ENCODE results near the gene KRT6B.
"Not testable (repeated sequence)": the region's sequence is repeated elsewhere in the genome, so short reads cannot be mapped to it uniquely, and the experiment has no call there.

KRT6B gene

DNA sequence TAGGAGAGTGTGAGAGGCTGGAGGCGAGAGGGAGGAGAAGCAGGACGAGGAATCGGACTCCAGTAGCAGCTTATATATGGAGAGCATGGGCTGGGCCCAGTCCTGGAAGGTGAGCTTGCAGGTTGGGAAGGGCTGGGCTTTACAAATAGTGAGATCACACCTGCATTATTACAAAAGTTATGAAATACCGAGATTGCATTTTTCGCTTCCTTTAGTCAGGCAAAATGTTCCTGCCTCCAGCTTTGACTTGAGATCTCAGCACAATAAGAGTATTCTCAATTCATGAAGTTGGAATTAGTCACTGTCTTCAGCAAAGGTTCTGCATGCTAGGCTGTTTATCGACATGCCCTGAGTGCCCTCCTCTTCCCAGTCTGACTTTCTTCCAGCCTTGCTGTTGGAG, at the start of gene KRT6B:
Gene KRT6B, minus strand, starts transcription at position 46 of the 400 bp plus-strand sequence. CDS start 68 bp downstream, outside the sequence.
- no peak for DNase-seq

DNA sequence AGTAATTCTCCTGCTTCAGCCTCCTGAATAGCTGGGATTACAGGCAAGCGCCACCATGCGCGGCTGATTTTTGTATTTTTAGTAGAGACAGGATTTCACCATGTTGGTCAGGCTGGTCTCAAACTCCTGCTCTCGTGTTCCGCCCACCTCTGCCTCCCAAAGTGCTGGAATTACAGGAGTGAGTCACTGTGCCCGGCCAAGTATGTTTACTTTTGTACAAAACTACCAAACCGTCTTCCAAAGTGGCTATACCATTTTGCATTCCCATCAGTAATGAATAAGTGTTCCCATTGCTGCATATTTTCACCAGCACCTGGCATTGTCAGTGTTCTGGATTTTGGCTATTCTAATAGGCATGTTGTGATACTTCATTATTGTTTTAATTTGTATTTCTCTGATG, 49.5 kb upstream of the KRT6B start:
- no peak for DNase-seq

DNA sequence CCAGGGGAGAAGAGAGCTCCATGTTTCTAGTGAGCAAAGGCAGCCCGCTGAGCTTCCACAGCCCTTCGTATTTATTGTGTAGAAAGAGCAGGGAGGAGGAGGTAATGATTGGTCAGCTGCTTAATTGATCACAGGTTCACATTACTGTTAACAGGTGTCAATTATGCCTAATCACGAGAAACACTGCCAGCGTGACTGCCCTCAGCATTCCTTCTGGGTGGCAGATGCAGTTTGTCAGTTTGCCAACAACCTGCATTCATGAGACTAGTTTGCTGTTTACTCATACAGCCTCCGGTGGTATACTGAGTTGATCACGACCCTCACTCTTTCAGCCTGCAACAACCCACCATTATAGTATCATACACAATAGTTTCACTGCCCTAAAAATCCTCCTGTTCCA, 48.6 kb upstream of the KRT6B start:
- DNase-seq: not testable (repeated sequence)

DNA sequence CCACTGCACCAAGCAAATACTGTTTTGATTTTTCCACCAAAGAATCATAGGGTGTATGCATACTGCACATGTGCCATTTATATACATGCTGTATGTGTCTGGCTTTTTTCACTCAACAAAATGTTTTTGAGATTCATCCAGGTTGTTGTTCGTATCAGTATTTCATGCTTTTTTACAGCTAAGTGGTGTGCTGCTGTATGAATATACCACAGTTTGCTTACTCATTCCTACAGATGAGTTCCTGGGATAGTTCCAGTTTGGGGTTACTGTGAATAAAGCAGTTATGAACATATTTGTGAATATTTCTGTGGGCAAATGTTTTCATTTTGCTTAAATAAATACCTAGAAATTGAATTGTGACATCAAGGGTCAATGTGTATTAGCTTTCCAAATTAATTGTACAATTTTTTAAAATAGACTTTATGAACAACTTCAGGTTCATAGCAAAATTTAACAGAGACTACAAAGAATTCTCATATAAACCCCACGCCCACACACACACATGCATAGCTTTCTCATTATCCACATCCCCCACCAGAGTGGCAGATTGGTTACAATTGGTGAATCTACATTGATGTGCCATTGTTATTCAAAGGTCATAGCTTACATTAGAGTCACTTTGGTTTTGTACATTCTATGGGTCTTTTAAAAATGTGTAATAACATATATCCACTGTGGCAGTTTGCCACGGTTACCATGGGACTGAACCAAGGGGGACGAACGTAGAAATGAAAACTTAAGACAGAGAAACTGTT, 48.0 kb upstream of the KRT6B start:
- DNase-seq: no peak

DNA sequence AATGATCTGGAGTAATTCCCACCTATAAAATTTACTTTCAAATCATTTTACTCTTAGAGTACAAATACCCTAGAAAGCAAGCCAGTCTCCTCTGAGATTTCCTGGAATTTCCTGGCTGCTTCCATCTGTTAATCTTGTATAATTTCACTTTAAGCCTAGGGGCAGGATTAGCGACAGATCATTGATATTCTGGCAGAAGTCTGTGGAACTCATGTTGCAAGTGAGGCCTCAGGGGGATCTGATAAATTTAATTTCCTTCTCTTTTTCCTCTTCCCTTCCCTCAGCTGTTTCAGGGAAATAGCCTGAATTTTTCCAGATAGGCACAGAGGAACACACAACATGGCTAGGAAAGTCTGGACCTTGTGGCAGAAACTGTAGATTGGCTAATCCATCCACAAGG, 47.0 kb upstream of the KRT6B start:
- DNase-seq: no peak

DNA sequence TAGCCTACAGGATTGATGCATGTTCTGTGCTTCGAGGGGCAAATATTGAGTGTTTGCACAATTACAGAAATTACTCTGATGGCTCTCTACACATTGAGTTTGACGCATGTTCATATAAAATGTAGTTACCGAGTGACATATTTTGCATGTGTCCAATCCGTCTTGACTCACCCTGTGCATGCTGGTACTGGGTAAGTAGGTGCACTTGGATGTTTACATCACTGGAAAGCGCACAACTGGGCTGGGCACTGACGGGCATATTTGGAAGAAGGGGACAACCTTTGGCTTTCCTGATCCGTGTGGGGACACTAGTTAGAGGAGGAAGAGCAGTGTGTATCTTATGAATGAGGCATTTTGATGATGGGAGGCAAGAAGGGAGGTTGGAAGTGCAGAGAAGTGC, 46.0 kb upstream of the KRT6B start:
- DNase-seq: no peak

DNA sequence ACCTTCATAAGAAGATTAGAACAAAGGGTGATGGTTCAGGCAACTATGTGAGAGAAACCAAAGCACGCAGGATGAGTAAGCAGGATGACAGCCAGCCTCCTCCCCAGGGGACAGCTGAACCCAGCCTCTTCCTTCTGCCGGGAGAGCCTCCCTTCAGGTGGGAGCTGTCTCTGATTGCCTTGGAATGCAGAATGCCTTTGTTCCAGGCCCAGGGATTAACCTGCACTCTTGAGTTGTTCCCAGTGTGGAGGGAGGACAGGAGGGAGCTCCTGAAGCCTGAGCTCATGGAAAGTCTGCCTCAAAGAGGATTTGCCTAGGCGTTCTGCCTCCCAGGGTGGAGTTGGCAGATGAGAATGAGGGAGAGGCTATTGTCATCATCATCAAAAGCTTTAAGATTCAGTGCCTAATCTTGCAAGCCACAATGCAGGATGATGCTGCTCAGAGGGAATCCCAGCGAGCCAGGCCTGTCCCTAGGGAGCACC, 44.7 kb upstream of the KRT6B start:
- DNase-seq: no peak

DNA sequence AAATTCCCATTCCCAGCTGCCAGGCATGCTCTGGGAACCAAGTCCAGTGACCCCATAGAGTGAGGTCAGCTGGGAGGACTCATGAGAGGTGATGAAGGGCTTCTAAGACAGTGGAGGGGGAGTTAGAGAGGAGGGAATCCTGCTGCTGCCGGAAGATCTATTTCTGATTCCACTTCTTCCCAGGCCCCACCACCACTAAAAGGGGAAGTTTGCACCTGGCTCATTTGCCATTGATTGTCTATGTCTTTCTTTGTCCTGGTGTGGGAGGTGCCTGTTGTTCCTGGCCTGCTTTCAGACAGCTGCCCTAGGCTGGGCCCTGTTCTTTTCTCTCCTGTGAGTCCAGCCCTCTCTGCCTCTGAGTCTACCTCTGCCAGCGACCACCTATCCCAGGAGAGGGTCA, 44.1 kb upstream of the KRT6B start:
- peak; percentile 20 for DNase-seq

DNA sequence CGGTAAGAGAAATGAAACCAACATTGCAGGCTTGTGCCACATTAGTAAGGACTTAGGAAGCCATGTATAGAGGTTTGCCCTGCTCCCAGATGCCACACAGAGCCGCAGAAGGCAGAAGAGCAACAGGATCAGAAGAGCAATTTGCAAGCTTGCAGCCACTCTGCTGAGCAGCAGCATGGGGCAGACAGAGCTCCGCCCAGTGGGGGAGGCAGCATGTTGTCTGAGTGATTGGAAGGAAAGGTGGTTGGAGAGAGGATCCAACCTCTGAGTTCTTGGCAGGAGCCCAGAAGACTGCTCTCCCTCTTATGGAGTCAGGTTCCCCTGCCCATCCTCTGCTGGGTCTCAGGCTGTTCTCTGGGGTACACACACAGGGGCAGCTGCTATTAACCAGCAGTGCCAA, 43.4 kb upstream of the KRT6B start:
- DNase-seq: peak; percentile 83

DNA sequence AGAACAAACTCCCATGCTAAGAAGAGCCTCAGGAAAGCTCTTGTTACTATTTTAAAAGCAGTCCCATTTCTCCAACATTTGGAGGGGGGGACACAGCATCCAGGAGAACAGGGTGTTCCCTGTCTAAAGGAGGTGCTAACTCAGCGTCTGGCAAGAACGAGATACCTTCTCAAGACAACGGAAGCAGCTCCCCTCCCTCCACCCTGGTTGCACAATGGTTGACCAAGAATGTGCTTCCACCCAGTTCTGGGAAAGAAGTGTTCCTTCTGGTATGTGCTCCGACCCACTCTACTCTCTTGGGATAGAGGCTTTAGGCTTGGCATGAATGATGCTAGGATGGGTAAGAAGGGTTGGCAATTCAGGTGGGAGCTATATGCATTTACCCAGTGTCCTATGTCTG, 42.6 kb upstream of the KRT6B start:
- DNase-seq: no peak

DNA sequence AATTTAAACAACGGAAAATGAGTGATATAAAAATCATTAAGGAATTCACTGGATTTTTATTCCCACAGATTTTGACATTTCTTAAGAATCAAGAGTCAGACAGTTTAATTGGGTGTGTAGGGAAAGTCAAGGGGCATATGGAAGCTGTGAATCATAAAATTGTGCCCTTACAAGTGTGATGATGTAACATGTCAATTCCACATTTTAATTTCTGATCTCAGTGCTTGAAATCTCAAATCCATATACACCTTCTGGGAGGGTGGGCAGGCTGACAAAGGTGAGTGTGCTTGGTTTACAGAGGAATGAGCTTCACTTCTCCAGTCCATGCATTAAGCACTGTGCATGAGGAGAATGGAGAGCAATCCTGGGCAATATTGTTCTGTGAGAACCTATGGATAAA, 42.2 kb upstream of the KRT6B start:
- no peak for DNase-seq

DNA sequence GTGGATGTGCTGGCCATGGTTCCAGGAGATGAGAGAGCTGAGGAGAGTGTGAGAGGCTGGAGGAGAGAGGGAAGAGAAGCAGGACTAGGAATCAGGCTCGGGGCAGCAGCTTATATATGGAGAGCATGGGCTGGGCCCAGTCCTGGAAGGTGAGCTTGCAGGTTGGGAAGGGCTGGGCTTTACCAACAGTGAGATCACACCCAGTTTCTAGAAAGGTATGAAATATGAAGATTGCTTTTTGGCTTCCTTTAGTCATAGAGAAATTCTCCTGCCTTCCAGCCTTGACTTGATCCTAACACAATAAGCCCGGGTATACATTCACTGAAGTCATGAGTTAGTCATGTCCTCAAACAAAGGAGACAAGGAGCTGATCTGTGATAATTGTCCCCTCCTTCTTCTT, 41.2 kb upstream of the KRT6B start, which contains the start of gene KRT6A:
Gene KRT6A, minus strand, starts transcription at position 86 of the 400 bp plus-strand sequence. Its CDS starts 69 bp downstream, at position 17.
- no peak for DNase-seq

DNA sequence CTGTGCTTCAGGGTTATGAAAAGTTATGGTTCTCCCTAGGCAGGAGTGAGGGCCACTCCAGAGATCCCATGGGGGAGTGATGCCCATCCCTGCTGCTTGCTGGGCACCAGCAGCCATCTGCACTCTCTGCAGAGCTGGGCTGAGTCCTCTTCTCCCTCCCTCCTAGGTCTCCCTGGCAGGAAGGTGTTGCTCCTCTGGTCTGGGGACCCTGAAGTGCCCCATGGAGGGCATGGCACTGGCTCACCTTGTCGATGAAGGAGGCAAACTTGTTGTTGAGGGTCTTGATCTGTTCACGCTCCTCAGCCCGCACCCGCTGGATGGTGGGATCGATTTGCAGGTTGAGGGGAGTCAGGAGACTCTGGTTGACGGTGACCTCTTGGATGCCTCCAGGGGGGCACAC, 40.5 kb upstream of the KRT6B start:
- not testable (repeated sequence) for DNase-seq

DNA sequence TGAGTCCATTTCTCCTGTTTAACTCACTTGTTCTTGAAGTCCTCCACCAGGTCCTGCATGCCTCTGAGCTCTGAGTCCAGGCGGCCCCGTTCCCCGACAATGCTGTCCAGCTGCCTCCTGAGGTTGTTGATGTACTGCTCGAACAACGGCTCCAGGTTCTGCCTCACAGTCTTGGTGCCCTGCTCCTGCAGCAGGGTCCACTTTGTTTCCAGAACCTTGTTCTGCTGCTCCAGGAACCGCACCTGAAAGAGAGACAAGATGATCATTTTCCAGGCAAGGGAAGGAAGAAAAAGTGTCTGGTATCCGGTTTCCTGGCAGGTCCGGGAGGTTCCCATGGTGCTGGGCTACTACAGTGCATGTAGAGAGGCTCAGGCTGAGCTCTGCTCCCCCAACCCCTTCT, 39.5 kb upstream of the KRT6B start:
- DNase-seq: not testable (repeated sequence)

DNA sequence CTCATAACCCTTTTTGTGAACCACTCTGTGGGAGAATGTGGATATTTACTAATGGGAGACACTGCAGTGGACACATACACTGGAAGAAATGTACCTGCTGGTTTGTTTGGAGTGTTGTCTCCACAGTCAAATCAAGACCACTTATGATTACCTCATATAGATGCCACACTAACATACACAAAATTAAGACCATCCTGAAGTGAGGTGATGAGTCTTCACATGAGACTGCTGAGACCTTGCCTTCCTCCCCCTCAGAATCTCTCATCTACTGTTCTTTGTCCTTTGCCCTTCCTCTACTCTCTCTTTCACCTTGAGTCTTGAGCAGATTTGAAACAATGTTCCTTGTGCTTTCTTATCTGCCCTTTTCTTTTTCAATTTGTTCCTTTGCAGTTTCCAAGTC, 36.8 kb upstream of the KRT6B start:
- DNase-seq: no peak

DNA sequence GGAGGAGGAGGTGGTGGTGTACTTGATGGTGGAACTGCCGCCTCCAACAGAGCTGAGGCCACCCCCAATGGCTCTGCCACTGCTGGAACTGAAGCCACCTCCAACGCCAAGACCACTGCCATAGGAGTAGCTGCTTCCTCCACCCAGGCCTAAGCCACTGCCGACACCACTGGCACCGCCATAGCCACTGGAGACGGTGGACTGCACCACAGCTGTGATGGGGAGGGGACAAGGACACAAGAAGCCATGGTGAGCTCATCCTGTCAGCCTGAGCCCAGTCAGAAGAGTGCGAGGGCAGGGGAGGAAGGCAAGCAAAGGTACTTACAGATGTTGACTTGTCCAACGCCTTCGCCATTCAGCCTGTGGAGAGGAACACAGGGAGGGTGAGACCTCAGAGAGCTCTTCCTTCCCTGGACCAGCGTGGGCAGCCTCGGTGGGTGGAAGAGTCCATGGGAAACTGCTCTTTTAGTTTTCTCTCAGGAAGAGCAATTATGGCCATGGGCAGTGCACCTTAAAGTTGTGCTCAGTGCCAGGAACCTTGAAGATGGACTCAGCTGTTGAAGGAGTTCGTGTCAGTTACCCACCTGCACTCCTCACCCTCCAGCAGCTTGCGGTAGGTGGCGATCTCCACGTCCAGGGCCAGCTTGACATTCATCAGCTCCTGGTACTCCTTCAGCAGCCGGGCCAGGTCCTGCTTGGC, 35.9 kb upstream of the KRT6B start:
- not testable (repeated sequence) for DNase-seq

DNA sequence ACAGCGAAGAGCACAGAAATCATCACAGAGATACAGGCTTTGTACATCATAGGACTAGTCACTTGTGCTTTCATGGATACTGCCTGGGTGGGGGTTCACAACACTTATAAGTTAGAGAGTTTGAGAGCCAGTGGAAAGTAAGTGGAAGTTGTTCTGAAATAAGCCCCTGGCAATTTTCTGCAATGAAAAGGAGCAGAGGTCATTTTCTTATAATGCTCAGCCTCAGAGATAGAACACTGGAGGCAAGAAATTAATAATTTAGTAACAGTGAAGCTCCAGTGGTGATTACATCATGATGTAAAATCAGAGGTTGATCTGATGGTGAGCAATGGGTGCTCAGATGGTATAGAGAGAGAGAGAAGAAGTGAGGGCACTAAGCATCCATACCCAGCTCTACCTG, 35.3 kb upstream of the KRT6B start:
- DNase-seq: no peak

DNA sequence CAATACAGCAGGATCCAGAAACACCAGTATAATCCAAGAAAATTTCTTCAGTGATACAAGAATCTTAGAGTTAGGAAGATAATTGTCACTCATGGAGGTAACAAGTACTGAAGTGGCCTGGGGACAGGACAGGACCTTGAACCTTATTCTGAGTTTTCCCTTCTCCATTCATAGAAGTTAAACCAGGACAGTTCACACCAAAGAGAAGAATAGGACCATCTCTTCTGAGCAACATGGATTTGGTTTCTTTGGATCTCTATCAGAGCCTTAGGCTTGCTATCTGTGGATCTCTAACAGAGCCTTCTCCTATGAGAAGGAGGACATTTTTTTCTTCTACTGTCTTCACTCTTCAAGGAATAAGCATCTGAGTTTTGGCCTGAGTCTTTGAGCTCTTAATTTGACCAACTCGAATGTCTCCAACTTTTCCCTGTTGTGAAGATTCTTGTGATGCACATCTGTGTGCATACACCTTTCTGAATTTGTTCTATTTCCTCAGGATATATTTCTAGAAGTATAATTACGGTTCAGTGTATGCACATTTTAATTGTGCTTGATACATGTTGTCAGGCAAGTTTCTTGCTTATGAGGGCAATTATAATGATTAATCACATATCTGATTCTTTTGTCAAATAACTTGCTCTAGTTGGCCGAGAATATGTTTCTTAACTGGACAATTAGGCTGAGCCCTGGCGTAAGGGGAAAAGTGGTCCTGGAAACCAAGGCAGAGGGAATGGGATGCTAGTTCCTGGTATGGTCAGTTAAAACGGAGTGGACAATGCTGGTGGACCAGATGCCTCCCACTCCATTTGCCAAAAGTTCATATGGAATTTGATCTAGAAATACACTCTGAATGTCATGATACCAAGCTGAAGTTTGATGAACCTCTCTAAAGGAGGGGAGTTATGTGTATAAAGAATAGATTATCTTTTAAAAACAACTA, 34.5 kb upstream of the KRT6B start:
- DNase-seq: no peak

DNA sequence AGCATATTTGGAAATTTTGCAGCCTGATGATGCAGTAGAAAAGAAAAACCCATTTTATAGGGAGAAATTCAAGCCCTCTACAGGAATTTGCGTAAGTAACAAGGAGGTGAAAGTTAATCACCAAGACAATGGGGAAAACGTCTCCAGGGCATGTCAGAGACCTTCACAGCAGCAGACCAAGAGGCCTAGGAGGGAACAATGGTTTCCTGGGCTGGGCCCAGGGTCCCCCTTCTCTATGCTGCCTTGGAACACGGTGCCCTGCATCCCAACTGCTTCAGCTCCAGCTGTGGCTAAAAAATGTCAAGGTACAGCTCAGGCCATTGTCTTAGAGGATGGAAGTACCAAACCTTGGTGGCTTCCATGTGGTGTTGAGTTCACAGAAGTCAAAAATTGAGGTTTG, 28.1 kb upstream of the KRT6B start:
- no peak for DNase-seq

DNA sequence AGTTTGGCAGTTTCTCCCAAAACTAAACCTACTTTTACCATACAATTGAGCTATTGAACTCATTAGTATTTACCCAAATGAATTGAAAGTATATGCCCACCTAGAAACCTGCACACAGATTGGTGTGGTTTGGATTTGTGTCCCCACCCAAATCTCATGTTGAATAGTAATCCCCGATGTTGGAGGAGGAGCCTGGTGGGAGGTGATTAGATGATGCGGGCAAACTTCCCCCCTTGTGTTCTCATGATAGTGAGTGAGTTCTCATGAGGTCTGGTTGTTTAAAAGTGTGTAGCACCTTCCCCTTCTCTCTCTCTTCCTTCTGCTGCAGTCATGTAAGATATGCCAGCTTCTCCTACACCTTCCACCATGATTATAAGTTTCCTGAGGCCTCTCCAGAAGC, 25.7 kb upstream of the KRT6B start:
- no peak for DNase-seq

DNA sequence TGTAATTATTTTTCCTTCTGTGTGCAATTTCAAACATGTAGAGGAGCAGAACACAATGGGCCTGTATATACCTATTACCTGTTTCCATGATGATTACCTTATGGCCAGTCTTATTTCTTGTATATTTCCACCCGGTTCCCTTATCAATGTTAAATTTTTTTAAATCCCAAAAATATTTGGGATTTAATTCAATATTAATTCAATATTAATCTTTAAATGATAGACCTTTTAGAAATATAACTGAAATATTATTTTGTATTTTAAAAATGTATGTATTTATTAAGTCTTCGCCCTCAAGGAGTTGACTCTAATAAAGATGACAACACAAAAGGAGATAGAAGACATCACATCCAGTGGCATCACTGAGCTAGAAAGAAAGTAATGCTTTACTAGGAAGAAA, 22.3 kb upstream of the KRT6B start:
- DNase-seq: no peak

DNA sequence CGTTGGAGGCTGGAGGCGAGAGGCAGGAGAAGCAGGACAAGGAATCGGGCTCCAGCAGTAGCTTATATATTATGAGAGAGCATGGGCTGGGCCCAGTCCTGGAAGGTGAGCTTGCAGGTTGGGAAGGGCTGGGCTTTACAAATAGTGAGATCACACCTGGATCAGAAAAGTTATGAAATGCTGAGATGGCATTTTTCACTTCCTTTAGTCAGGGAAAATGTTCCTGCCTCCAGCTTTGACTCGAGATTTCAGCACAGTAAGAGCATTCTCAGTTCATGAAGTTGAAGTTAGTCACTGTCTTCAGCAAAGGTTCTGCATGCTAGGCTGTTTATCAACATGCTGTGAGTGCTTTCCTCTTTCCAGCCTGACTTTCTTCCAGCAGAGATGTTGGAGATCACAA, 21.8 kb upstream of the KRT6B start, which contains the start of gene KRT6C:
Gene KRT6C, minus strand, starts transcription at position 38 of the 400 bp plus-strand sequence. CDS start 68 bp downstream, outside the sequence.
- DNase-seq: no peak

DNA sequence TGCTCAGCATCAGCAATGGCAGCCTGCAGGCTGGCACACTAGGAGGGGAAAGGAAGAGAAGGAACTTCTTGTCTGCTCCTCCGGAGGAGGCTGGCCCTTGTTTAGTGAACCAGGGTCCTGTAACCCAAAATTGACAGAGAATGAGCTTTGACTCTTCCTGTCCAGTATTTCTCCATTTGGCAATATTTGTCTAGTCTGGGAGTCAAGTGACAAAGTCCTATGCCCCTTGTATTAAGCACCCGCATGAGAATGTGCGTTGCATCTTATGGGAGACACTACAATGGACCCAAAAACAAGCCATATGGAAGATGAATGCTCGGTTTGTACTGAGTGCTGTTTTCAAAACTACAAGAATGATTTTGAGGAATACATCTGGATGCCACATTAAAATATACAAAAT, 17.9 kb upstream of the KRT6B start:
- DNase-seq: no peak

Data from NCI-H2107 (cell line).